Brain pericyte (primary cell): ENCODE data around the gene CHAT.
"Not testable (repeated sequence)": the region's sequence is repeated elsewhere in the genome, so short reads cannot be mapped to it uniquely, and the experiment has no call there.

Experiments
- DNase-seq: peaks from one replicate; pipeline ENCODE4 v3.0.0-alpha.2; 2012; ENCODE audit warnings: low read depth, low spot score

CHAT gene

DNA sequence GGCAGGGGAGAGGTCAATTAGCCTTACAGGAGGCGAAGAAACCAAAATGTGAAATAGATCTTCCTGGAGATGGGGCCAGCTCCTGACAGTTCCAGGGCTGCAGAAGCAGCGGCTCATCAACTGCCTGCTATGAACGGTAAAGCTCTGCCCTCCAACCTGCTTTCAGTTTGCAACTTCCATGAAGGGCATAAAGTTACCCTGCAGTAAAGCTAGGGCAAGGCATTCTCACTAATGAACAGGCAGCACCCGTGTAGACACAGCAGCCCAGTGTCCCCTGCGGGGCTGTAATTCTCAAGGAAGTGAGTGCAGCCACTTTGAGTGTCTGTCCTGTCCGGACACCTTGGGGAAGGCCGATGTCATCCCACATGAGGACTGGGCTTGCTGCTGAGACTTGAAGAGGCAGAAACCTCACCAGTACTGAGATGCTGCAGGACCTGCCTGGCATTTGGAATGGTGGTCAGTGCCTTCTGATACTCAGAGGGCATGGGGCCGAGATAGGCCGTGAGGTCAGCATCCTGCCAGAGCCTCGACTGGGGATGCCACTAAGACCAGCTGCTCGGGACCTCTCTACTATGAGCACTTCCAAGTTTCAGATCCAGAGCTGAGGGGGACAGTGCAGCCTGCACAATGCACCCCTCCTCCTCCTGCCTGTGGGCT, 39.6 kb downstream of the CHAT start:
- no peak for DNase-seq

DNA sequence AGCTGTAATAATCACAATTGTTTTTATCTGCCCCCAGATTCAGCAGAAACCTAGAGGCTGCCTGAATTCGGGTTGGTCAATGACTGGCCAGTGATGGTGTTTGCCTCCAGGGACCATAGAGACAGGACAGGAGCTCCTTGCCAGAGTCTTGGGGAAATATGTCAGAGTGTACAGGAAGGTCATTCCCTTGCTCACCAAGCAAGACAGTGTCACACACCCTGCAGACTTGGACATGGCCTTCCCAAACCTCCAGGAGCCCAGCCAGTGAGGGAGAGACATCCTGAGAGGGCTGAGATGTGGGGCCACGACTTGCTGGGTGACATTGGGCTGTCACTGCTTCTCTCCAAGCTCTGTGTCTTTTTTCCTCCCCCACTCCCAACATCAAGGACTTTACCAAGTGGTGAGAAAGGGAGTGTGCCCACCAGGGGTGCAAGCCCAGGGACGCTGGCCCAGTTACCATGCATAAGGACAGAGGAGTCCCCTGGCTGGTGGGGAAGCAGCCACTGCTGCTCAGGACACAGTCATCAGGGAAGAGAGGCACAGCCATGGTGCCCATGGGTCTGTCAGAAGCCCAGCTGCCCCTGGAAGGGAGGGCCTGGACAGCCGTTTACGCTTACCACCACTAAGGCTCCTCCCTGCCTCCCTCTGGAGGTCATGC, 40.3 kb downstream of the CHAT start:
- no peak for DNase-seq

DNA sequence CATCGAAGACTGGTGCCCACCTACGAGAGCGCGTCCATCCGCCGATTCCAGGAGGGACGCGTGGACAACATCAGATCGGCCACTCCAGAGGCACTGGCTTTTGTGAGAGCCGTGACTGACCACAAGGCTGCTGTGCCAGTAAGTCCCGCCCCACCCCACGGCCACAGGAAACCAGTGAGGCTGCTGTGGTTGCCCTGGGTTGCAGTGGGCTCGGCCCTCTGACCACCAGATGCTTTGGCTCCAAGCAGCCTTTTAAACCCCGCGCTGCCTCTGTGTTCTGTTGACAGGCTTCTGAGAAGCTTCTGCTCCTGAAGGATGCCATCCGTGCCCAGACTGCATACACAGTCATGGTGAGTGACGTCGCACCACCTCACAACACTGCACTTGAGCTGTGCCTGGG, 41.3 kb downstream of the CHAT start:
- DNase-seq = no peak

DNA sequence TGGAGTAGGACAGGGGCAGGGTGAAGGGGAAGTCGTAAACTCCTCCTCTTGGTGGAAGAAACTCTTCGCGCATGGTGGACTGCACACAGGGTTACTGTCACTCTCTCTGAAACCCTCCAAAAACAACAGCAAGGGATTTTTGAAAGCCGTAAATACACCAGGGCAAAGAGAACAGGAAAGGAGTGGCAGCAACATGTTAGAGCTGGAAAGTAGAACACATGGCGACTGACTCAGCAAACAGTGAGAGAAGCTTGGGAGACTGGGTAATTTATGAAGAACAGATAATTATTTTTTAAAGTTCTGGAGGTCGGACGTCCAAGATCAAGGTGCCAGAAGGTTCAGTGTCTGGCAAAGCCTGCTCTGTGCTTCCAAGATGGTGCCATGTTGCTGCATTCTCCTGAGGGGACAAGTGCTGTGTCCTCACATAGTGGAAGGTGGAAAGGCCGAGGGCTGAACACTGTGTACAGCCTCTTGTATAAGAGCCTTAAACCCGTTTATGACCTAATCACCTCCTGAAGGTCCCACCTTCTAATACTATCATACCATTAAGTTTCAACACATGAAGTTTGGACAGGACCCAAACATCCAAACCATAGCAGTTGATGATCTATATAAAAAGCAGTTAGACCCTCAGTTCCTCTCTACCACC, 43.1 kb downstream of the CHAT start:
- no peak for DNase-seq

DNA sequence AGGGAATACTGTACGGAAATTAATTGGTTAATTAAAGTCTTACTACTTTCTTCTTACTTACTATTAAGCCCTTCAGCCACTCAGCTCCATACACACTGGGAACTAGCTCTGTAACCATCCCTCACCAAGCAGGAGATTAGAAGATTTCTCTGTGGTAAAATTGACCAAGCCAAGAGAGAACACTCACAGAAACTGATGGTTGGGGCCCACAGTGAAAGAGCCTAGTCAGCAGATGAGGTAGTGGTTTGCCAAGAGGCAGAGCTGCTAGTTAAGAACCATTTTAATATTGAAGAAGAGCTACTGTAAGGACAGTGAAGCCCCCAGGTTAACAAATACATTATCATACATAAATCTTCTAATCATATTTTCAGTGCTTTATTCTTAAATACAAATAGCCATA, 43.8 kb downstream of the CHAT start:
- no peak for DNase-seq

DNA sequence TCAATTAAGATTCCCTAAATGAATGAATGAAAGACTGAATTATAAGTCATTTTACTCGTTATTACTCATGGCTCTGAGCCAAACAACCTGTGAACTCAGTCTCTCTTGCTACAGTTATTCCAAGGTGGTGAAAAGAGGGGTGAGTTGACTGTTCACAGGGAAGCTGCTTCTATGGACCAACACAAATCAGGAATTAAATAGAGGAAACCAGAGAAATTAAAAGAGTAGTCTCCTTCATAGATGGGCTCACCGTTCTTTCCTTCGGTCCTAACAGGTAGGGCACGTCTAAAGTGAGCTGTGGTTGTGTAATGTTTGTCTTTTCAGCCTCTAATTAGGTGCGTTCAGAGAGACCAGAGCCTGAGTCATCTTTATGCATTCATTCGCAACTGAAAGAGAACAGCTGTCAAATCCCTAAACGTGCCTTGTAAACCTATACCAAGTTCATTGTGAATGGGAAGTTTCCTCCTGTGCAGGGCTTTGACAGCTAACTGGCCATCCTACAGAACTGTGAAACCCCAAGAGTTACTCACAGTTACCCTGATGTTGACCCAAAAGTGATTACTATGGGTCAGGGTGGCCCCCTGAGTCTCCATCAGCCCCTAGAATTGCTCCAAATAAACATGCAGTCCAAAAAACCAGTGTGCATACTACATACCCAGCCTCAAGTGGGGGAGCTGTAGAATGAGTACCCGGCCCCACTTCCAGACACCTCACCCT, 47.5 kb downstream of the CHAT start:
- DNase-seq = no peak

DNA sequence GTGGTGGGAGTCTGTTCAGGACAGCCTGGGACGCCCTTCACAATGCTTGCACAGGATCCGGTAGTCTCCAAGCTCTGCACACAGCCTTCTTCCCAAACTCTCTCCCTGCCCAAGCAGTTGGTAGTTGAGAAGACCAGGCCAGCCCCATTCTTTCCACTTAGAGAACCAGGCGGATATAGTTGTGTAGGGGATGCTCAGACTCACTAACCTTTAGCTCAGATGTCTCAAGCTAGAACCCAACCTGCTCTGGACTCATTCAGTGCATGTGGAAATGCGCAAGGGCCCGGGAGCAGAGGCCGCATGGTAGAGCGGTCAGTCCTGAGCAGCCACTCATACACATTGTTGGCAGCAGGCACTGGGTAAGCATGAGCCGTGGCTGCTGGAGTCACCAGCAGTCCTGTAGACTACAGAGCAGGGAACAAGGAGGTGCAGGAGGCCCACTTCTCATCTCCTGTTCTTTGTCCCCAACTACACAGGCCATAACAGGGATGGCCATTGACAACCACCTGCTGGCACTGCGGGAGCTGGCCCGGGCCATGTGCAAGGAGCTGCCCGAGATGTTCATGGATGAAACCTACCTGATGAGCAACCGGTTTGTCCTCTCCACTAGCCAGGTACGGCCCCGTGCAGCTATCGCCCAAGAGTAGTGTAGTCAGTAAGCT, 48.5 kb downstream of the CHAT start:
- DNase-seq = no peak

DNA sequence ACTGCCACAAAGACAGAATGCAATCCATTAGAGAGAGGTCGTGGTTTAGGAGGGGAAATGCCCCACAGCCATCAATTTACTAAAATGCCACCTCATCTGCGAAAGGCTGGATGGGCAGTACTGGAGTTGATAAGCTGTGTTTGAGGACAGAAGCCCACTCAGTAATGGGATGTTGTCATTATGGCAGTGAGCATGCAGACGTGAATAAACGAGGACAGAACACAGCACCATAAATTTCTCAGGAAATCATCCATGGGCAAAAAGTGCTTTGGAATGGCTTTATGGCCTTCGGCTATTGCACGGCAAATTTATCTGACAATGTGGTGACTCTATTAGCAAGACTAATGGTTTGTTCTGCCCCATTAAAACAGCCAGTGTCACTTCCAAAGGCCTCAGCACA, 49.8 kb downstream of the CHAT start:
- no peak for DNase-seq

DNA sequence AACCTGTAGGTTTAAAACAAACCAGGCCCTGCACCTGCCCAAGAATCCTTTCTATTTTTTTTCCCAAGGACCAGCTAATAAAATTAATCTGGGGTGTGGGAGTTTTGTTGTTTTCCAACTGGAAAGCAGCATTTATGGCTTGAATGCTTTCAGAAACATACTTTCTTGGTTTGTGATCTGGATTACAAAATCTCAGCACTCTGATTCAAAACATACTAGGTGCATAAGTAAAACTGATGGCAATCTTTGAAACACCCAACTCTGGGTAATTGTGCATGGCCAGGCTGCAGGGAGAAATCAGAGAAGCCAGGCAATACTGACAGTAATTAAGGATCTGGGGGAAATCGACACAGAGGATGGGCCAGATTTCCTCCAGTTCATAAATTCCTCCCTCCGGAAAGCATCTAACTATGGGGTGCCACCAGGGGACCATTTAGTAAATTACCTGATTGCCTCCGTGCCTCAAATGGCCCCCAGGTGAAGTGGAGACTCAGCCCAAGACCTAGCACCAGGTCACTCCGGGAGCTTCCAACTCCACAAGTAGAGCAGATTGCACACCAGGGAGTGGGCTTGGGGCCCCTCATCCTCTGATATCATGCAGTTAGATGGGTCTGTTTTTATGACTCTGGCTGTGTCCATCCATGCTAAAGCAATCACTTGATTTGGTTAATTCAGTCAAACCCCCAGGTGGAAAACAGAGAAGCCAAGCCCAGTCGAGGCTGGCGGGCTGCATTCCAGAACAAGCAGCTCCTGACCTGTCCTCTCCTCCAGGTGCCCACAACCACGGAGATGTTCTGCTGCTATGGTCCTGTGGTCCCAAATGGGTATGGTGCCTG, 50.4 kb downstream of the CHAT start:
- DNase-seq = no peak

DNA sequence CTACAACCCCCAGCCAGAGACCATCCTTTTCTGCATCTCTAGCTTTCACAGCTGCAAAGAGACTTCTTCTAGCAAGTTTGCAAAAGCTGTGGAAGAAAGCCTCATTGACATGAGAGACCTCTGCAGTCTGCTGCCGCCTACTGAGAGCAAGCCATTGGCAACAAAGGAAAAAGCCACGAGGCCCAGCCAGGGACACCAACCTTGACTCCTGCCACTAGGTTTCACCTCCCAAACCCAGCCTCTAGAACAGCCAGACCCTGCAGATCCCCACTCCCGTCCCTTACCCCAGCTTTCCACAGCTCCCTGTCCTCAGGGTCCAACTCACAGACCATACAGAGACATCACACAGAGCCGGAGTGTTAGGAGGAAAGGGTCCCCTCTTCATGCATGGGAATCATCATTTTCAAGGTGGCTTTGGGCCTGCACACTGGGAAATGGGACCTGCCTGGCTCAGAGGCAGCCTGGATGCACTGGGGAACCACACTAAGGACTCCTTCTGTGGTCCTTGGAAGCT, 51.1 kb downstream of the CHAT start:
- DNase-seq = no peak

DNA sequence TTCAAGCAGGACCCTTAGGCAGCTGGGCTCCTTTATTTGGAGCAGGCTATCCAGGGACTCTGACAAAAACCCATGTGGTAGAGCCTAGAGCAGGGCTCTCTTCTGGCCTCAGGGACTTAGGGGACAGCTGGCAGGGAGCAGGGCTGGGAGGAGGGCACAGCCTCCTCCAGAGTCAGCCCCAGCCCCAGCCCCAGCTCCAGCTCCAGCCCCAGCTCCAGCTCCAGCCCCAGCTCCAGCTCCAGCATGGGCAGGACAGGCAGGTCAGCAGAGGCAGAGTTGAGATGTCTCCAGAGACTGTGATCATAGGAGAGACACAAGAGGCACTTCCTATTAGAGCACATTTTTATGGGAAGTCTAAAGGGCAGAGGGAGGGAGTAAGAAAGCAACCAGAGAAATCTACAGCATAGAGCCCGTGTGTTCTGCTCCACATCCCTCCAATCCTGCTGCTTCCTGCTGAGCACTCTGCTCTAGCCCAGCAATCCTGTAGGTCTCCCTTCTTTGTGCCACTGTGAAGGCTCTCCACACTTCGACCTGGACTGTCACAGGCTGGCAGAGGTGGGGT, 52.3 kb downstream of the CHAT start:
- no peak for DNase-seq

DNA sequence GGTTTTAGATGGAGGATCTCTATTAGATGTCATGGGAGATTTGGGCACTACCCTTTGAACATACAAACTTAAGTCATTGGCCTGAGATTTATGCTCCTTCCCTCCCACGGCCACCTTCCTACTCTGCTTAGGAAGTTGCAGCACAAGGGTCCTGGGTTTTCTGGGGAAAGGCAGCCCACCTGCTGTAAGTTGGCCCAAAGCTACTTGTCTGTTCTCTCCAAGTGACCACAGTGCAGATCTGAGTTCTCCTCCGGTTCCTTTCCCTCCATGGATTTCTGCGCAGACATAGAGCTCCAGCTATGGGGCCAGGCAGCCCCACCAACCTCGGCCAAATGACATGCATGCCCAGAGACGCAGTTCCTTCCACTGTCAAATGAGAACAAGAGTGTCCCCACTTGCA, 52.8 kb downstream of the CHAT start:
- DNase-seq = no peak

DNA sequence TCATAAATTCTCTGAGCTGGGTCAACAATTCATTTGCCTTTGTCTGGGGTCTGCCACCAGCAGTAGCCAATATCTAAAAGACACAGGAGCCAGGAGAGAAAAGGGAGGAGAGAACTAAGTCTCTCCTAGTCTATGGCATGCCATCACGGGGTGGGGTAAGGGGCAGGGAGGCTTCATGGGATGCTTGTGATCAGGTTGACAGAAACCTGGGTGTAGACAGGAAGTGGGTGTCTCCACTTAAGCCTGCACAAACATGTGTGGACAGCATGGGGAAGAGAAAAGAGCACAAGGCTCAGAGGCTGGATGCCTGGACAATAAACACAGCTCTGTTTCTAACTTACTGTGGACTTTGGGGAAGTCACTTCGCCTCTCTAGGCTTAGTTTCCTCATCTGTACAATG, 54.2 kb downstream of the CHAT start:
- no peak for DNase-seq

DNA sequence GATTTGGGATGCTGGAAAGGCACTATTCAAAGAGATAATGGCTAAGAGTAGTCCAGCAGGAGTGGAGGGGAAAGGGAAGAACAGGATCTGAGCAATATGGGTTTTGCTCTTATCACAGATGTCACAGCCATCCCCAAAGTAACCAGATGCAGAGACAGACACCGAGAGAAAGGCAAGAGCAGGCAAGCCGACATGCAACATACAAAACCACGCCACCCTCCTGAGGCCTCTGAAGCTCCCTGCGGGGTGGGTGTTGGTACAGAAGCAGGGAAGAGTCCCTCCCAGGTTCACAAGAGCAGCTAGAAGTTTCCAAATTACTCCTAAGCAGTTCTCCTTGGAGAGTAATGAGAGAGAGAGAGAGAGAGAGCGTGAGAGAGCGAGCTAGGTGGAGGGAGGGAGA, 54.8 kb downstream of the CHAT start:
- no peak for DNase-seq

DNA sequence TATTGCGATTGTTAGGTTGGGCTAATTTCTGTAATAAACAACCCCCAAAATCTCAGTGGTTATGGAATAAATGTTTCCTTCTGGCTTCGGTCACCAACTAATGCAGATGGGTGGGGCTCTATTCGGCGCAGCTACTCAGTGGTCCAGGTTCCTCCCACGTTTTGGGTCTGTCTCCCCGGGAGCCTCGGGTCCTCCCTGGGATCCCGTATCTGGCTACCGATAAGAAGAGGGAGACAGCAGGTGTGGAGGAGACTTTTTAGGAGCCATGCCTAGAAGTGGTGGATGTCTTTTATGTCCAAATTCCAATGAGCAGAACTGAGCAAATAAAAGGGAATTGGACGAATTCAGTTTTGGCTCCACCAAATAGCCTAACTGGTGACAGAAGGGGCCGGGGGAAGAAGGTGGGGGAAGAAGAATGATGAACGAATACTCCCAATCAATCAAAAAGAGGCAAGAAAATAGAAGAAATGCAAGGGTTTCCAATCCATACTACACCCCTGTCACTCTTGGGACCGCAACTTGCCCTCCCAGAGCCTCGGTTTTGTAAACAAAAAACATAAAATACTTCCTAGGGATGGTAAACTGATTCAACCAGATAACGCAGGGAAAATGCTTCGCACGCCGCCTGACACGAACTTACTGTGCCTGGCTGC, 65.1 kb downstream of the CHAT start:
- DNase-seq = no peak

DNA sequence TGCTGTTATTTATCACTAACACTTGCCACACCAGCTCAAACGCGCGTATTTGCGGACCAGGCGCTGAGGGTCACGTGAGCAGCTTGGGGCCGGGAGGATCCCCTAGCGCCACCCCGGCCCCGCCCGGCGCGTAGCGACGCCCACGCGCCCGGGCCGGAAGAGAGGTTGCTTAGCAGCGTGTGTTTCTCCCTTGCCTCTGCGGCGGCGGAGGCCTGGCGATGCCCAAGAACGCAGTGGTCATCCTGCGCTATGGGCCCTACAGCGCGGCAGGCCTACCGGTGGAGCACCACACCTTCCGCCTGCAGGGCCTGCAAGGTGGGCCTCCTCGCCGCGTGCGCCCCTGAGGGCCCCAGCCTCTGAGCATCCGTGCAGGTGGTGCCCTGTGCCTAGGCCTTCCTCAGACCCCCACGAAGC, 65.7 kb downstream of the CHAT start, which contains the start of gene C10orf53:
Gene C10orf53, plus strand, starts transcription at position 172 of the 414 bp plus-strand sequence. Its CDS starts 47 bp downstream, at position 219.
- DNase-seq = no peak

DNA sequence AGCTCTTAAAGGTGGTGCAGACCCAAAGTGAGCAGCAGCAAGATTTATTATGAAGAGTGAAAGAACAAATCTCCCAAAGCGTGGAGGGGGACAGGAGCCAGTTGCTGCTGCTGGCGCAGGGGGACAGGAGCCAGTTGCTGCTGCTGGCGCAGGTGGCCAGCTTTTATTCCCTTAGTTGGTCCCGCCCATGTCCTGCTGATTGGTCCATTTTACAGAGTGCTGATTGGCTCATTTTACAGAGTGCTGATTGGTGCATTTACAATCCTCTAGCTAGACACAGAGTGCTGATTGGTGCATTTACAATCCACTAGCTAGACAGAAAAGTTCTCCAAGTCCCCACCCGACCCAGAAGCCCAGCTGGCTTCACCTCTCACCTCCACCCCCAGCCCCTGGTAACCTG, 68.6 kb downstream of the CHAT start:
- not testable (repeated sequence) for DNase-seq

DNA sequence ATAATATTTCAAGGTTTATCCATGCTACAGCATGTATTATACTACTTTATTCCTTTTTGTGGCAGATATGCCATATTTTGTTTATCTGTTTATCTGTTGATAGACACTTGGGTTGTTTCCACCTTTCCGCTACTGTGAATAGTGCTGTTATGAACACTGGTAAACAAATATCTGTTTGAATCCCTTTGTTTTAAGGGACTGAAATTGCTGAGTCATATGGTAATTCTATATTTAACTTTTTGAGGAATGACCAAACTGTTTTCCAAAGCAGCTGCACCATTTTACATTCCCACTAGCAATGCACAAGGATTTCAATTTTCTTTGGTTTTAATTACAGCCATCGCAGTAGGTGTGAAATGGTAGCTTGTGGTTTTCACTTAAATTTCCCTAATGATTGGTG, 69.0 kb downstream of the CHAT start:
- no peak for DNase-seq

DNA sequence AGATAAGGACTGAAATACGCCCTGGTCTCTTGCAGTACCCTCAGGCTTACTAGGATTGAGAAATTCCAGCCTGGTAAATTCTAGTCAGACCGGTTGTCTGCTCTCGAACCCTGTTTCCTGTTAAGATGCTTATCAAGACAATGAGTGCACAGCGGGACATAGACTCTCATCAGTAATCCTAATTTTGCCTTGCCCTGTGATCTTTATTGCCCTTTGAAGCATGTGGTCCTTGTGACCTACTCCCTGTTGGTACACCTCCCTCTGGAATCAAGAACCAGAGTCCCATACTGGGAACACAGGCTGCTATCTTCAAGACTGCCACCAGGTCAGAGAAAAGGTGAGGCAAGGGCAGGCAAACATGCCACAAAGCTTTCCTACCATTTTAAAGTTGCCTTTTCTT, 72.8 kb downstream of the CHAT start:
- DNase-seq = no peak
